DLD1 (cell line): ENCODE data around the gene NCBP3.
"Not testable (repeated sequence)": the region's sequence is repeated elsewhere in the genome, so short reads cannot be mapped to it uniquely, and the experiment has no call there.

Experiments used
- in situ Hi-C: cut with HindIII; loops from 2 replicates; pipeline ENCODE4 v1.10.0; 2017; ENCODE audit warnings: low sequenced_read_pairs

Gene NCBP3

GRCh38 chr17:3795390-3796102, 50.5 kb downstream of the NCBP3 start:
- in situ Hi-C loops = no loop called here

GRCh38 chr17:3794557-3795389, 51.3 kb downstream of the NCBP3 start:
- in situ Hi-C loops = no loop called here

GRCh38 chr17:3794152-3794551, 51.9 kb downstream of the NCBP3 start:
- in situ Hi-C loops = not testable (repeated sequence)

GRCh38 chr17:3793258-3793657, 52.8 kb downstream of the NCBP3 start:
- in situ Hi-C loops = not testable (repeated sequence)

- in situ Hi-C loops = no loop called here
These were observed 53.6 kb downstream of the NCBP3 start for GRCh38 chr17:3792481-3792880.

- in situ Hi-C loops = no loop called here
These were observed 57.8 kb downstream of the NCBP3 start for GRCh38 chr17:3788200-3788599.

GRCh38 chr17:3785323-3785722, 60.7 kb downstream of the NCBP3 start:
- in situ Hi-C loops = not testable (repeated sequence)

- in situ Hi-C loops = no loop called here
These were observed 63.3 kb downstream of the NCBP3 start for GRCh38 chr17:3782751-3783150.

- in situ Hi-C loops = no loop called here
These were observed 65.1 kb downstream of the NCBP3 start for GRCh38 chr17:3780986-3781385.

- in situ Hi-C loops = no loop called here
These were observed 68.5 kb downstream of the NCBP3 start for GRCh38 chr17:3777366-3778120.

- in situ Hi-C loops = no loop called here
These were observed 72.1 kb downstream of the NCBP3 start for GRCh38 chr17:3773966-3774365.

GRCh38 chr17:3773511-3773910, 72.5 kb downstream of the NCBP3 start:
- in situ Hi-C loops = no loop called here

- in situ Hi-C loops = no loop called here
These were observed 73.3 kb downstream of the NCBP3 start for GRCh38 chr17:3772764-3773163.

GRCh38 chr17:3771140-3771539, 74.9 kb downstream of the NCBP3 start:
- in situ Hi-C loops = no loop called here

GRCh38 chr17:3770466-3770865, 75.6 kb downstream of the NCBP3 start:
- in situ Hi-C loops = no loop called here

- in situ Hi-C loops = no loop called here
These were observed 77.3 kb downstream of the NCBP3 start for GRCh38 chr17:3768769-3769168.

- in situ Hi-C loops = no loop called here
These were observed 77.7 kb downstream of the NCBP3 start for GRCh38 chr17:3768341-3768740.

- in situ Hi-C loops = no loop called here
These were observed 79.3 kb downstream of the NCBP3 start for GRCh38 chr17:3766779-3767178.

- in situ Hi-C loops = no loop called here
These were observed 80.1 kb downstream of the NCBP3 start for GRCh38 chr17:3765981-3766380.

GRCh38 chr17:3763777-3764170, 82.3 kb downstream of the NCBP3 start:
- in situ Hi-C loops = no loop called here

- in situ Hi-C loops = no loop called here
These were observed 82.9 kb downstream of the NCBP3 start for GRCh38 chr17:3762922-3763776.
